PC-9 (cell line): Measurements from ENCODE around the gene ZSCAN4. TPM values are rescaled to one million over a fixed set of nuclear protein-coding genes. Genes with fewer than 3 reads are reported as not detected.

Experiments
- BruUV-seq: library from RNA; stranded (reverse); fragments of 400-500 nt; replicated peaks from 2 replicates; lab custom pipeline; 2021; lab: Mats Ljungman, UMichigan
- CTCF ChIA-PET: fragments of 300-600 bp; sonication (Branson Sonifier 250); formaldehyde crosslinking; loops from one replicate; lab custom pipeline; 2022; ENCODE audit warnings: antibody characterized with exemption; lab: Charles Lee
- POLR2A ChIA-PET: fragments of 300-600 bp; sonication (Branson Sonifier 250); formaldehyde crosslinking; loops from one replicate; lab custom pipeline; 2022; ENCODE audit warnings: antibody characterized with exemption; ENCODE audit not compliant: unreplicated experiment; lab: Charles Lee
- DNase-seq, 2 experiments: peaks; one replicate each; pipeline versions ENCODE4 v3.0.0 to v3.0.0-alpha.2; 2015 to 2022; ENCODE audit warnings: mixed read lengths in 1 of 2
- H2AFZ ChIP-seq: fragments of 200-600 bp; sonication (generic); 2 replicates; pipeline ENCODE4 v1.8.1; 2017; ENCODE audit warnings: antibody characterized with exemption
- H3F3A ChIP-seq: fragments of 200-600 bp; sonication (generic); 2 replicates; pipeline ENCODE4 v1.8.1; 2017; ENCODE audit warnings: antibody characterized with exemption, mild to moderate bottlenecking, low read depth; ENCODE audit not compliant: insufficient read depth
- H3K27ac ChIP-seq: fragments of 200-600 bp; sonication (generic); 2 replicates; pipeline ENCODE4 v1.6.1; 2016; ENCODE audit warnings: mixed run types
- H3K27me3 ChIP-seq: fragments of 200-600 bp; sonication (generic); 2 replicates; pipeline ENCODE4 v1.6.1; 2016; ENCODE audit warnings: low read depth, mixed run types; ENCODE audit not compliant: insufficient read depth
- H3K36me3 ChIP-seq: fragments of 200-600 bp; sonication (generic); 2 replicates; pipeline ENCODE4 v1.6.1; 2016; ENCODE audit warnings: low read depth, mixed run types
- H3K4me1 ChIP-seq: fragments of 200-600 bp; sonication (generic); replicated peaks from 2 replicates; pipeline ENCODE4 v1.6.1; 2016; ENCODE audit warnings: mixed run types; ENCODE audit not compliant: insufficient read depth
- H3K4me2 ChIP-seq: fragments of 200-600 bp; sonication (generic); 2 replicates; pipeline ENCODE4 v1.6.1; 2017; ENCODE audit warnings: mixed run types
- H3K4me3 ChIP-seq: fragments of 200-600 bp; sonication (generic); 2 replicates; pipeline ENCODE4 v1.6.1; 2016; ENCODE audit warnings: mixed run types
- H3K79me2 ChIP-seq: fragments of 200-600 bp; sonication (generic); 2 replicates; pipeline ENCODE4 v1.6.1; 2017; ENCODE audit warnings: low read depth, mixed run types
- H3K9me2 ChIP-seq: fragments of 200-600 bp; sonication (generic); 2 replicates; pipeline ENCODE4 v1.8.1; 2017; ENCODE audit warnings: mild to moderate bottlenecking; ENCODE audit not compliant: insufficient read depth
- H3K9me3 ChIP-seq: fragments of 200-600 bp; sonication (generic); 2 replicates; pipeline ENCODE4 v1.8.1; 2016; ENCODE audit warnings: low read depth; ENCODE audit not compliant: insufficient read depth
- H4K20me1 ChIP-seq: fragments of 200-600 bp; sonication (generic); 2 replicates; pipeline ENCODE4 v1.8.1; 2017; ENCODE audit not compliant: insufficient read depth
- CTCF ChIP-seq: fragments of 200-600 bp; sonication (generic); conservative IDR thresholded peaks from 2 replicates; pipeline ENCODE4 v1.6.1; 2017; ENCODE audit warnings: mixed run types, antibody characterized with exemption, mild to moderate bottlenecking, moderate library complexity
- EZH2 ChIP-seq: fragments of 200-600 bp; sonication (generic); IDR thresholded peaks from 2 replicates; pipeline ENCODE4 v1.8.0; 2017; ENCODE audit warnings: antibody characterized with exemption, low read depth
- intact Hi-C: fragments of 100-400 bp; cut with micrococcal nuclease; formaldehyde crosslinking; loops from one replicate; pipeline ENCODE4 v1.10.0; 2022; ENCODE audit not compliant: unreplicated experiment
- total RNA-seq: library from RNA; stranded (reverse); gene quantifications from 2 replicates; pipeline ENCODE4 v1.2.3, GENCODE V29; 2021

Gene ZSCAN4
- total RNA-seq, 1 experiment from 2014 or later: not detected

GRCh38 chr19:57641715-57642234, 27.0 kb upstream of the ZSCAN4 start:
- no peak overlapping the region for H2AFZ ChIP-seq
- no peaks in the 10 kb centered on the region for H3K4me1 ChIP-seq
- no peaks in the 10 kb centered on the region for H3K79me2 ChIP-seq
- no peak for DNase-seq
- no peaks in the 10 kb centered on the region for H3K9me2 ChIP-seq
- no peaks in the 10 kb centered on the region for H3F3A ChIP-seq
- peaks cover 40% of the 10 kb centered on the region for H3K9me3 ChIP-seq
- BruUV-seq: no TSS peak
- H3K27ac ChIP-seq: no peak overlapping the region
- H3K4me3 ChIP-seq: peak overlapping the region; percentile 13; the same call in 1 of the 2 replicates
- H3K36me3 ChIP-seq: peaks cover 54% of the 10 kb centered on the region
- ChIA-PET CTCF (no interaction called here), POLR2A (no interaction called here)
- no peak for TF ChIP-seq CTCF
- no peak for TF ChIP-seq EZH2
- H3K4me2 ChIP-seq: no peak overlapping the region
- intact Hi-C loops: no loop called here
- no peaks in the 10 kb centered on the region for H3K27me3 ChIP-seq
- no peaks in the 10 kb centered on the region for H4K20me1 ChIP-seq

- Histone ChIP-seq H3K9me3 (peaks cover 37% of the 10 kb centered on the region), H3F3A (no peaks in the 10 kb centered on the region), H3K4me3 (peak overlapping the region; percentile 13; the same call in 1 of the 2 replicates), H3K4me2 (no peak overlapping the region), H3K79me2 (no peaks in the 10 kb centered on the region), H3K27ac (no peak overlapping the region), H3K27me3 (no peaks in the 10 kb centered on the region), H3K4me1 (no peaks in the 10 kb centered on the region), H4K20me1 (no peaks in the 10 kb centered on the region), H3K9me2 (no peaks in the 10 kb centered on the region), H3K36me3 (peaks cover 48% of the 10 kb centered on the region), H2AFZ (no peak overlapping the region)
- intact Hi-C loops: no loop called here
- no TSS peak for BruUV-seq
- ChIA-PET POLR2A (no interaction called here), CTCF (no interaction called here)
- DNase-seq: no peak
- TF ChIP-seq CTCF (no peak), EZH2 (no peak)
These were observed 26.2 kb upstream of the ZSCAN4 start for GRCh38 chr19:57642396-57643046.

- no peaks in the 10 kb centered on the region for H4K20me1 ChIP-seq
- no peaks in the 10 kb centered on the region for H3F3A ChIP-seq
- no TSS peak for BruUV-seq
- DNase-seq: no peak
- peaks cover 31% of the 10 kb centered on the region for H3K9me3 ChIP-seq
- H3K36me3 ChIP-seq: peaks cover 40% of the 10 kb centered on the region
- no peaks in the 10 kb centered on the region for H3K4me1 ChIP-seq
- intact Hi-C loops: no loop called here
- POLR2A ChIA-PET: no interaction called here
- H3K4me3 ChIP-seq: no peak overlapping the region
- CTCF ChIA-PET: interaction anchor here (0.6 kb wide), 1 partner anchor 96 kb away, joined by 3 read pairs; no protein-coding TSS in a partner anchor
- H3K9me2 ChIP-seq: no peaks in the 10 kb centered on the region
- no peak for TF ChIP-seq EZH2
- no peaks in the 10 kb centered on the region for H3K27me3 ChIP-seq
- no peak overlapping the region for H2AFZ ChIP-seq
- no peak overlapping the region for H3K4me2 ChIP-seq
- H3K27ac ChIP-seq: no peak overlapping the region
- no peaks in the 10 kb centered on the region for H3K79me2 ChIP-seq
These were observed 25.0 kb upstream of the ZSCAN4 start for GRCh38 chr19:57643734-57644133.
